A673 (cell line): ENCODE results near the gene DTYMK. TPM values are rescaled to one million over a fixed set of nuclear protein-coding genes. Genes with fewer than 3 reads are reported as not detected.

Experiments
- BruUV-seq: library from RNA; stranded (reverse); fragments of 400-500 nt; replicated peaks from 2 replicates; lab custom pipeline; 2021; lab: Mats Ljungman, UMichigan
- CTCF ChIA-PET: fragments of 300-600 bp; sonication (Branson Sonifier 250); formaldehyde crosslinking; loops from one replicate; lab custom pipeline; 2022; ENCODE audit warnings: antibody characterized with exemption; lab: Charles Lee
- POLR2A ChIA-PET: fragments of 300-600 bp; sonication (Branson Sonifier 250); formaldehyde crosslinking; loops from one replicate; lab custom pipeline; 2022; ENCODE audit warnings: antibody characterized with exemption; ENCODE audit not compliant: low non-redundant PET; lab: Charles Lee
- DNase-seq: peaks from one replicate; pipeline ENCODE4 v3.0.0-alpha.2; 2015; ENCODE audit warnings: low spot score
- H3K27ac ChIP-seq: fragments of 200-600 bp; sonication (generic); 2 replicates; pipeline ENCODE4 v1.5.1; 2016; ENCODE audit warnings: mixed run types, low read depth, mild to moderate bottlenecking, mixed read lengths, antibody characterized with exemption, low read length; ENCODE audit not compliant: poor library complexity, severe bottlenecking
- H3K27me3 ChIP-seq: fragments of 200-600 bp; sonication (generic); replicated peaks from 2 replicates; pipeline ENCODE4 v1.6.1; 2017; ENCODE audit warnings: mixed run types, low read depth, mild to moderate bottlenecking, mixed read lengths, antibody characterized with exemption, low read length; ENCODE audit not compliant: insufficient read depth, poor library complexity
- H3K36me3 ChIP-seq: fragments of 200-600 bp; sonication (generic); 2 replicates; pipeline ENCODE4 v1.6.1; 2016; ENCODE audit warnings: mixed run types, mild to moderate bottlenecking, mixed read lengths, antibody characterized with exemption, low read length; ENCODE audit not compliant: insufficient read depth, poor library complexity, severe bottlenecking
- H3K4me1 ChIP-seq: fragments of 200-600 bp; sonication (generic); 2 replicates; pipeline ENCODE4 v1.6.1; 2017; ENCODE audit warnings: mixed run types, mild to moderate bottlenecking, mixed read lengths, antibody characterized with exemption, low read length; ENCODE audit not compliant: insufficient read depth, poor library complexity, severe bottlenecking
- H3K4me3 ChIP-seq: fragments of 200-600 bp; sonication (generic); 2 replicates; pipeline ENCODE4 v1.5.1; 2016; ENCODE audit warnings: low read depth, mixed run types, mild to moderate bottlenecking, mixed read lengths, low read length; ENCODE audit not compliant: poor library complexity, severe bottlenecking
- H3K9me3 ChIP-seq: fragments of 200-600 bp; sonication (generic); 2 replicates; pipeline ENCODE4 v1.6.1; 2016; ENCODE audit warnings: mixed run types, low read depth, mild to moderate bottlenecking, mixed read lengths, antibody characterized with exemption, low read length; ENCODE audit not compliant: poor library complexity, severe bottlenecking
- CTCF ChIP-seq: fragments of 300-800, 200-600 bp; sonication (generic); conservative IDR thresholded peaks from 2 replicates; pipeline ENCODE4 v1.5.1; 2017; ENCODE audit warnings: low read depth, mild to moderate bottlenecking, antibody characterized with exemption, low read length, moderate library complexity, mixed read lengths
- EZH2 ChIP-seq: fragments of 200-600 bp; sonication (generic); IDR thresholded peaks from 2 replicates; pipeline ENCODE4 v1.6.1; 2017; ENCODE audit warnings: borderline replicate concordance, low read depth, mild to moderate bottlenecking, mixed read lengths, antibody characterized with exemption, low read length; ENCODE audit not compliant: poor library complexity, severe bottlenecking
- intact Hi-C: fragments of 100-400 bp; cut with micrococcal nuclease; formaldehyde crosslinking; loops from one replicate; pipeline ENCODE4 v1.10.0; 2022; ENCODE audit not compliant: unreplicated experiment
- total RNA-seq: library from RNA; stranded (reverse); gene quantifications from 2 replicates; pipeline ENCODE4 v1.2.3, GENCODE V29; 2021

The DTYMK gene
- total RNA-seq, 1 experiment from 2014 or later = 139 TPM

- Histone ChIP-seq H3K36me3 (peaks cover 90% of the 10 kb centered on the region), H3K4me1 (no peaks in the 10 kb centered on the region), H3K4me3 (no peak overlapping the region), H3K9me3 (no peaks in the 10 kb centered on the region), H3K27ac (no peak overlapping the region), H3K27me3 (no peaks in the 10 kb centered on the region)
- no TSS peak for BruUV-seq
- ChIA-PET POLR2A (no interaction called here), CTCF (no interaction called here)
- DNase-seq = no peak
- TF ChIP-seq EZH2 = no peak
- TF ChIP-seq CTCF = no peak
- intact Hi-C loops = no loop called here
Observed at GRCh38 chr2:241680044-241680443, 6.6 kb downstream of the DTYMK start.

- Histone ChIP-seq H3K9me3 (no peaks in the 10 kb centered on the region), H3K4me1 (no peaks in the 10 kb centered on the region), H3K36me3 (peaks cover 84% of the 10 kb centered on the region), H3K4me3 (no peak overlapping the region), H3K27me3 (no peaks in the 10 kb centered on the region), H3K27ac (no peak overlapping the region)
- no TSS peak for BruUV-seq
- intact Hi-C loops = no loop called here
- no peak for TF ChIP-seq CTCF
- ChIA-PET POLR2A (no interaction called here), CTCF (no interaction called here)
- no peak for DNase-seq
Observed at GRCh38 chr2:241678784-241679540, 7.7 kb downstream of the DTYMK start.

GRCh38 chr2:241678307-241678706 is 8.3 kb downstream of the DTYMK start:
- H3K27me3 ChIP-seq = no peaks in the 10 kb centered on the region
- no peak for DNase-seq
- no peak for TF ChIP-seq CTCF
- no peak for TF ChIP-seq EZH2
- no TSS peak for BruUV-seq
- H3K9me3 ChIP-seq = no peaks in the 10 kb centered on the region
- no peak overlapping the region for H3K4me3 ChIP-seq
- intact Hi-C loops = no loop called here
- ChIA-PET POLR2A (no interaction called here), CTCF (no interaction called here)
- no peak overlapping the region for H3K27ac ChIP-seq
- H3K4me1 ChIP-seq = no peaks in the 10 kb centered on the region
- H3K36me3 ChIP-seq = peaks cover 78% of the 10 kb centered on the region
